GM19395 (cell line): Measurements from ENCODE around the gene NEK10.
A peak's percentile ranks its signal among the peaks of the same experiment; 100 is the strongest.
"Not testable (repeated sequence)": the region's sequence is repeated elsewhere in the genome, so short reads cannot be mapped to it uniquely, and the experiment has no call there.

Experiments
- ATAC-seq: cut with Tn5 transposase; IDR thresholded peaks from one replicate; pipeline ENCODE4 v1.9.1; 2021; ENCODE audit warnings: mild to moderate bottlenecking, moderate library complexity; ENCODE audit not compliant: unreplicated experiment

NEK10 gene

GRCh38 chr3:27353221-27353620 lies 16.0 kb downstream of the NEK10 start:
- no peak for ATAC-seq

GRCh38 chr3:27352047-27352446 lies 17.1 kb downstream of the NEK10 start:
- ATAC-seq = no peak

GRCh38 chr3:27349832-27350231 lies 19.4 kb downstream of the NEK10 start:
- ATAC-seq = peak; percentile 79

GRCh38 chr3:27345959-27346865 lies 23.0 kb downstream of the NEK10 start:
- ATAC-seq = no peak

GRCh38 chr3:27345493-27345892 lies 23.7 kb downstream of the NEK10 start:
- peak; percentile 51 for ATAC-seq

- no peak for ATAC-seq
These were observed 24.1 kb downstream of the NEK10 start for GRCh38 chr3:27345045-27345444.

GRCh38 chr3:27344192-27344591 lies 25.0 kb downstream of the NEK10 start:
- no peak for ATAC-seq

GRCh38 chr3:27342267-27342666 lies 26.9 kb downstream of the NEK10 start:
- no peak for ATAC-seq

GRCh38 chr3:27340534-27340933 lies 28.6 kb downstream of the NEK10 start:
- ATAC-seq = peak; percentile 78

- ATAC-seq = no peak
These were observed 33.6 kb downstream of the NEK10 start for GRCh38 chr3:27335571-27335970.

- ATAC-seq = no peak
These were observed 35.3 kb downstream of the NEK10 start for GRCh38 chr3:27333843-27334242.

GRCh38 chr3:27328982-27329762 lies 40.0 kb downstream of the NEK10 start:
- ATAC-seq = not testable (repeated sequence)

GRCh38 chr3:27326629-27327545 lies 42.3 kb downstream of the NEK10 start:
- no peak for ATAC-seq

GRCh38 chr3:27326202-27326601 lies 43.0 kb downstream of the NEK10 start:
- ATAC-seq = no peak

GRCh38 chr3:27325419-27325818 lies 43.8 kb downstream of the NEK10 start:
- no peak for ATAC-seq

GRCh38 chr3:27324686-27325085 lies 44.5 kb downstream of the NEK10 start:
- no peak for ATAC-seq

- no peak for ATAC-seq
These were observed 46.1 kb downstream of the NEK10 start for GRCh38 chr3:27323087-27323570.

- ATAC-seq = no peak
These were observed 46.5 kb downstream of the NEK10 start for GRCh38 chr3:27322634-27323033.

GRCh38 chr3:27319847-27320526 lies 49.2 kb downstream of the NEK10 start:
- no peak for ATAC-seq

- ATAC-seq = no peak
These were observed 49.9 kb downstream of the NEK10 start for GRCh38 chr3:27319304-27319703.
